ENCODE data around the gene ACAD8.

Gene ACAD8

DNA sequence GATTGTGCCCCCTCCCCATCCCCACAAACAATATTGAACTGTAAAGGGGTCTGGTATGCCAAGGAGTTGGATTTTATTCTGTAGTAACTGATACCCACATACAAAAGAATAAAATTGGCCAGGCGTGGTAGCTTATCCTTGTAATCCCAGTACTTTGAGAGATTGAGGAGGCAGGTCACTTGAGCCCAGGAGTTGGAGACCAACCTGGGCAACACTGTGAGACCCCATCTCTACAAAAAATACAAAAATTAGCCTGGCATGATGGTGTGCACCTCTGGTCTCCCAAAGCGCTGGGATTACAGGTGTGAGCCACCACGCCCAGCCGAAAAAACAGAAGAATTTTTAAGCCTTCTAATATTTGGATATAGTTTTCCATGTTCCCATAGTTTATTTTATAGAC is 18.6 kb downstream of the ACAD8 start:
- no peaks in the 10 kb centered on the region for H4K20me1 ChIP-seq (ENCODE audit: insufficient read depth, low read length, poor library complexity, severe bottlenecking)
- H3F3A ChIP-seq (ENCODE audit: low read depth), result peaks cover 2% of the 10 kb centered on the region; the same call in 1 of the 2 replicates
- H3K4me2 ChIP-seq (ENCODE audit: low read depth, low read length, poor library complexity, severe bottlenecking), result peak overlapping the region; percentile 89
- H2AFZ ChIP-seq (ENCODE audit: low read length), result no peak overlapping the region
- no peaks in the 10 kb centered on the region for H3K9me2 ChIP-seq (replicated peaks; ENCODE audit: low read depth, low read length)
- peaks cover 73% of the 10 kb centered on the region for H3K4me1 ChIP-seq (ENCODE audit: insufficient read depth, low read length, poor library complexity, severe bottlenecking)
- H3K4me3 ChIP-seq (ENCODE audit: low read length, poor library complexity, severe bottlenecking), result peak overlapping the region; percentile 78
- peaks cover 40% of the 10 kb centered on the region for H3K79me2 ChIP-seq (ENCODE audit: insufficient read depth, low read length)
- TF ChIP-seq, protein P1, sequence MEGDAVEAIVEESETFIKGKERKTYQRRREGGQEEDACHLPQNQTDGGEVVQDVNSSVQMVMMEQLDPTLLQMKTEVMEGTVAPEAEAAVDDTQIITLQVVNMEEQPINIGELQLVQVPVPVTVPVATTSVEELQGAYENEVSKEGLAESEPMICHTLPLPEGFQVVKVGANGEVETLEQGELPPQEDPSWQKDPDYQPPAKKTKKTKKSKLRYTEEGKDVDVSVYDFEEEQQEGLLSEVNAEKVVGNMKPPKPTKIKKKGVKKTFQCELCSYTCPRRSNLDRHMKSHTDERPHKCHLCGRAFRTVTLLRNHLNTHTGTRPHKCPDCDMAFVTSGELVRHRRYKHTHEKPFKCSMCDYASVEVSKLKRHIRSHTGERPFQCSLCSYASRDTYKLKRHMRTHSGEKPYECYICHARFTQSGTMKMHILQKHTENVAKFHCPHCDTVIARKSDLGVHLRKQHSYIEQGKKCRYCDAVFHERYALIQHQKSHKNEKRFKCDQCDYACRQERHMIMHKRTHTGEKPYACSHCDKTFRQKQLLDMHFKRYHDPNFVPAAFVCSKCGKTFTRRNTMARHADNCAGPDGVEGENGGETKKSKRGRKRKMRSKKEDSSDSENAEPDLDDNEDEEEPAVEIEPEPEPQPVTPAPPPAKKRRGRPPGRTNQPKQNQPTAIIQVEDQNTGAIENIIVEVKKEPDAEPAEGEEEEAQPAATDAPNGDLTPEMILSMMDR (conservative IDR thresholded peaks at IDR 0.05; ENCODE audit: low read length), result no peak
- no peak for TF ChIP-seq EZH2phosphoT487 (IDR thresholded peaks at IDR 0.05; ENCODE audit: borderline replicate concordance)
- no peaks in the 10 kb centered on the region for H3K27me3 ChIP-seq (ENCODE audit: insufficient read depth, low read length, poor library complexity, severe bottlenecking)
- no peaks in the 10 kb centered on the region for H3K9me3 ChIP-seq (ENCODE audit: insufficient read depth, low read depth, low read length)
- H3K36me3 ChIP-seq (ENCODE audit: insufficient read depth, low read length), result no peaks in the 10 kb centered on the region
- peak overlapping the region; percentile 80 for H3K9ac ChIP-seq (ENCODE audit: low read depth, low read length, poor library complexity, severe bottlenecking)

DNA sequence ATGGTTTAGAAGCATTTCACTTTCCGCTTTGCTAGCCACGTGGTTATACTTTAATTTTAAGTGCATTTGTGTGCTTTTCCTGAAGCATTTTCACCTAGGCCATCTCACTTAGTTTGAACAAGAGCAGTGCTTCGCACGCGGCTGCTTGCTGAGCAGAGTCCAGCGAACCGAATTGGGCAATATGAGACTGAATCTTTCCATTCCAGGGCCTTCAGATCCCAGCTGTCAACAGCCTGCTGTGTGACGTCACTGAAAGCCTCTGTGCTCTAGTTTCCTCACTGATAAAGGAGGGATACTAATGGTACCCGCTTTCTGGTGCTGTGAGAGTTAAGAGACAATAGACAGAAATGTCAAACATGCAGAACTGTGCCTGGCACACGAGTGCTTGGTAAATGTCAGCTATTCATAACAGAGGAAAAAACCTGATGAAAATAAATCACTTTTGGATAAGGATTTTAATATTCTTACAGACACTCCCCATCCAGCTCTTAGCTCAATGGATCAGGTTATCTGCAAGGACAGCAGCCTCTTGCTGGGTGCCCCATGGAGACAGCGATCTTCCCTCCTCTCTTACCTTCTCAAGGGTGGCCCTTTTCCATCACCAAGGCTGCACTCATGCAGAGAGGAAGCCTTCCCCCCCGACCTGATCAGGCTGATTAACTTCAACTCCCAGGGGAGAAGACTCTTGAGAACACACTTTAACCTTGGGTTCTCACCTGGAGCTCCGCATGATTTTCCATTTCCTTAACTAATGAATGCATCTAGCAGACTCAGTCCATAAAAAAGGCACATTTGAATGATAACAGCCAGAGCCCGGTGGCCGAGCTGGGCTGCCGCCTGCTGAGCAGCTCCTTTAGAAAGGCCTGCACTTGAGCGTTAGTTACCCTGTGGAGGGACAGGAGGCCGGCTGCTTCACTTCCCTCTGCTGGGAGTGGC is 19.3 kb downstream of the ACAD8 start:
- H3F3A ChIP-seq (ENCODE audit: low read depth), result peaks cover 2% of the 10 kb centered on the region; the same call in 1 of the 2 replicates
- H3K9me3 ChIP-seq (ENCODE audit: insufficient read depth, low read depth, low read length), result no peaks in the 10 kb centered on the region
- TF ChIP-seq, protein P1 (conservative IDR thresholded peaks at IDR 0.05; ENCODE audit: low read length), result no peak
- no peak for TF ChIP-seq EZH2phosphoT487 (IDR thresholded peaks at IDR 0.05; ENCODE audit: borderline replicate concordance)
- peak overlapping the region; percentile 78 for H3K4me3 ChIP-seq (ENCODE audit: low read length, poor library complexity, severe bottlenecking)
- H4K20me1 ChIP-seq (ENCODE audit: insufficient read depth, low read length, poor library complexity, severe bottlenecking), result no peaks in the 10 kb centered on the region
- peak overlapping the region; percentile 89 for H3K4me2 ChIP-seq (ENCODE audit: low read depth, low read length, poor library complexity, severe bottlenecking)
- H3K36me3 ChIP-seq (ENCODE audit: insufficient read depth, low read length), result no peaks in the 10 kb centered on the region
- peaks cover 40% of the 10 kb centered on the region for H3K79me2 ChIP-seq (ENCODE audit: insufficient read depth, low read length)
- H3K4me1 ChIP-seq (ENCODE audit: insufficient read depth, low read length, poor library complexity, severe bottlenecking), result peaks cover 68% of the 10 kb centered on the region
- H2AFZ ChIP-seq (ENCODE audit: low read length), result no peak overlapping the region
- H3K9me2 ChIP-seq (replicated peaks; ENCODE audit: low read depth, low read length), result no peaks in the 10 kb centered on the region
- no peaks in the 10 kb centered on the region for H3K27me3 ChIP-seq (ENCODE audit: insufficient read depth, low read length, poor library complexity, severe bottlenecking)
- H3K9ac ChIP-seq (ENCODE audit: low read depth, low read length, poor library complexity, severe bottlenecking), result peak overlapping the region; percentile 80

DNA sequence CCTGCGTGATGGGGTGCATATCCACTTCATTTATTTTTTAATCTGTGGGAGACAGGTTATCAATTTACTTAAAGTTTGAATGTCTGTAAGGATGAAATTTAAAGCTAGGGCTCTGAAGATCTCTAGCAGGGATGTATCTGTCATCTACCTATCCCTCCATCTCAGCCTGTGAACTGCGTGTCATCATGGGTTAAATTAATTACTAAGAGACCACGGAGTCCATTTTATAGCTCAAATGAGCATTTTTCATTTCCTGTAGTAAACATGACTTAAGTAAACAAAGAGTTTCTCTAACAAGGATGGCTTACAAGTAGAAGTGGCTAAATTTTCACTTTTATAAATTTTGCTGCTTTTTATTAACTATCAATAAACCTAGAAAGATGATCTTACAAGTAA is 19.9 kb downstream of the ACAD8 start:
- Histone ChIP-seq H3K4me2 (ENCODE audit: low read depth, low read length, poor library complexity, severe bottlenecking) (peak overlapping the region; percentile 89), H3K4me3 (ENCODE audit: low read length, poor library complexity, severe bottlenecking) (peak overlapping the region; percentile 78), H3F3A (ENCODE audit: low read depth) (peaks cover 2% of the 10 kb centered on the region; the same call in 1 of the 2 replicates), H3K36me3 (ENCODE audit: insufficient read depth, low read length) (no peaks in the 10 kb centered on the region), H2AFZ (ENCODE audit: low read length) (no peak overlapping the region), H4K20me1 (ENCODE audit: insufficient read depth, low read length, poor library complexity, severe bottlenecking) (no peaks in the 10 kb centered on the region), H3K9me3 (ENCODE audit: insufficient read depth, low read depth, low read length) (no peaks in the 10 kb centered on the region), H3K27me3 (ENCODE audit: insufficient read depth, low read length, poor library complexity, severe bottlenecking) (no peaks in the 10 kb centered on the region), H3K9ac (ENCODE audit: low read depth, low read length, poor library complexity, severe bottlenecking) (peak overlapping the region; percentile 80), H3K4me1 (ENCODE audit: insufficient read depth, low read length, poor library complexity, severe bottlenecking) (peaks cover 63% of the 10 kb centered on the region), H3K9me2 (replicated peaks; ENCODE audit: low read depth, low read length) (no peaks in the 10 kb centered on the region), H3K79me2 (ENCODE audit: insufficient read depth, low read length) (peaks cover 40% of the 10 kb centered on the region)
- TF ChIP-seq, protein P1 (conservative IDR thresholded peaks at IDR 0.05; ENCODE audit: low read length), result no peak
- TF ChIP-seq EZH2phosphoT487 (IDR thresholded peaks at IDR 0.05; ENCODE audit: borderline replicate concordance), result no peak
